Measurements from ENCODE around the gene HOXA10.

The HOXA10 gene

GRCh38 chr7:27164367-27165088 lies 9.6 kb downstream of the HOXA10 start:
- Mint-ChIP-seq H3K4me3 (no peak overlapping the region), H3K9me3 (no peaks in the 10 kb centered on the region), H3K27ac (peak overlapping the region; percentile 67), H3K4me1 (ENCODE audit: low read depth) (peaks cover 3% of the 10 kb centered on the region), H3K27me3 (ENCODE audit: low read depth) (peaks cover 84% of the 10 kb centered on the region), H3K36me3 (ENCODE audit: low read depth) (peaks cover 2% of the 10 kb centered on the region)
- no peak for DNase-seq (ENCODE audit: low spot score)

- H3K36me3 Mint-ChIP-seq (ENCODE audit: low read depth) = peaks cover 2% of the 10 kb centered on the region
- DNase-seq (ENCODE audit: low spot score) = no peak
- no peak overlapping the region for H3K4me3 Mint-ChIP-seq
- H3K9me3 Mint-ChIP-seq = no peaks in the 10 kb centered on the region
- H3K4me1 Mint-ChIP-seq (ENCODE audit: low read depth) = peaks cover 3% of the 10 kb centered on the region
- H3K27me3 Mint-ChIP-seq (ENCODE audit: low read depth) = peaks cover 85% of the 10 kb centered on the region
- H3K27ac Mint-ChIP-seq = no peak overlapping the region
Observed at GRCh38 chr7:27164045-27164366, 10.1 kb downstream of the HOXA10 start.

DNA sequence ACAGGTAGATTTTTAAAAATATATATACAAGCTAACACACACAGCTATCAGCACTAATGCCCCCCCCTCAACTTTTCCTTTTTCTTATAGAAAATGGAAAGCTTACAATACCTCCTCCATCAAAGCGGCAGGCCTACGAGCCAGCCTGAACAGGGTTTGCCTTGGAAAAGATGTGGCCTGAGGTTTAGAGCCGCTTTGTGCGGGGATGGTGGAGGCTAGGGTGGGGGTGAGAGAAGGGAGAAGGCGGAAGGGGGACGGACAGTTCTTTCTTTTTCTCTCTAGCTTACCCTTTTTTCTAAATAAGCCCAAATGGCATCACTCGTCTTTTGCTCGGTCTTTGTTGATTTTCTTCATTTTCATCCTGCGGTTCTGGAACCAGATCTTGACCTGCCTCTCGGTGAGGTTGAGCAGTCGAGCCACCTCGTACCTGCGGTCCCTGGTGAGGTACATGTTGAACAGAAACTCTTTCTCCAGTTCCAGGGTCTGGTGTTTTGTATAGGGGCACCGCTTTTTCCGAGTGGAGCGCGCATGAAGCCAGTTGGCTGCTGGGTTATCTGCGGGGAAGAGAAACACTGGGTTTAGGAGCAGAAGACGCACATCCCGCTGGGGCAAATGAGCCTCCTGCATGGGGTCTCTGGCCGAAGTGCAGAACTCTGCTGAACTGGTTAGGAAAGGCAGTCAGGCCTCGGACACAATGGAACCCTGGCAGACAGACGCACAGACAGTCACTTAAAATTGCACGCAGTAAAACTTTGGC lies 10.7 kb downstream of the HOXA10 start:
- DNase-seq (ENCODE audit: low spot score) = no peak
- peaks cover under 1% of the 10 kb centered on the region for H3K4me1 Mint-ChIP-seq (ENCODE audit: low read depth)
- no peaks in the 10 kb centered on the region for H3K9me3 Mint-ChIP-seq
- H3K4me3 Mint-ChIP-seq = no peak overlapping the region
- peaks cover 85% of the 10 kb centered on the region for H3K27me3 Mint-ChIP-seq (ENCODE audit: low read depth)
- no peaks in the 10 kb centered on the region for H3K36me3 Mint-ChIP-seq (ENCODE audit: low read depth)
- no peak overlapping the region for H3K27ac Mint-ChIP-seq

GRCh38 chr7:27162561-27163287 lies 11.4 kb downstream of the HOXA10 start:
- Mint-ChIP-seq H3K4me1 (ENCODE audit: low read depth) (peaks cover 3% of the 10 kb centered on the region), H3K36me3 (ENCODE audit: low read depth) (no peaks in the 10 kb centered on the region), H3K4me3 (no peak overlapping the region), H3K27me3 (ENCODE audit: low read depth) (peaks cover 85% of the 10 kb centered on the region), H3K9me3 (no peaks in the 10 kb centered on the region), H3K27ac (no peak overlapping the region)
- DNase-seq (ENCODE audit: low spot score) = no peak

DNA sequence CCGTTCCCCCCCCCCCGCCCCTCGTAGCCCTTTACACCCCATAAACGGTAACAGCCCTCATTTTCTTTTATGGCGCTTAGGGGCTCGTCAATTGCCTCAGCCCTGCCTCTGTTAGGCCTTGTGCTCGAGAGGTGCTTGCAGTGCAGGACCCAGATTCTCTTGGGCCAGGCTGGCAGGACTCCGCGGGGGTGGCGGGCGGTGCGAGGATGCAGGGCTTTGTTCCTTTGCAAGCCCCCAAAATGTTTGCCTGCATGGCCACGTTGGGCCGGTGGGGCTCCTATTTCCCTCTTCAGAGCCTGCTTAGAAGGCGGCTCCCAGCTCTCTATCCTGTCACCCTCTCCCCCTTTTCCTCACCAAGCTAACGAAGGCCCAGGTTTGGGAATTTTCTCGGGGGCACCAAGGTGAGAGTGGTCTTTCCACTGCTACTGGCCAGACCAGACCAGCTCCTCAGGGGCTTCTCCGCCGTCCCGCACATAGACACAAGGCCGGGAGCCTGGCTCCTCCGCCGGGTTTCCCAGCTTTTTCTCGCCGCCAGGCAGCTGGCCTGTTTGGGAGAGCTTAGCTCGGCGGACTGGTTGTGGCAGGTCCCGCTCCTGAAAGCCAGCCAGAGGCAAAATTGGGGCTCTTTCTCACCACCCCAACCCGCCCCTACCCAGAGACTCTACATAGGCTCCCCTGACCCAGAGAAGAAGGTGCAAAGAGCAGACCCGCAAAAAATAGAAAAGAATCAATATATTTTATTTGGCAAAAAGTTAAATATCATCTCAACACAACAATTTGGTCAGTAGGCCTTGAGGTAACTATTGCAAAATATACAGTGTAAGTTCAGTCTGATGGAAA lies 12.2 kb downstream of the HOXA10 start:
- H3K36me3 Mint-ChIP-seq (ENCODE audit: low read depth) = no peaks in the 10 kb centered on the region
- no peak overlapping the region for H3K27ac Mint-ChIP-seq
- no peak overlapping the region for H3K4me3 Mint-ChIP-seq
- peaks cover 85% of the 10 kb centered on the region for H3K27me3 Mint-ChIP-seq (ENCODE audit: low read depth)
- H3K9me3 Mint-ChIP-seq = no peaks in the 10 kb centered on the region
- DNase-seq (ENCODE audit: low spot score) = no peak
- peaks cover 4% of the 10 kb centered on the region for H3K4me1 Mint-ChIP-seq (ENCODE audit: low read depth)

GRCh38 chr7:27161214-27161720 lies 12.9 kb downstream of the HOXA10 start:
- no peaks in the 10 kb centered on the region for H3K36me3 Mint-ChIP-seq (ENCODE audit: low read depth)
- H3K4me1 Mint-ChIP-seq (ENCODE audit: low read depth) = peaks cover 4% of the 10 kb centered on the region
- DNase-seq (ENCODE audit: low spot score) = no peak
- H3K4me3 Mint-ChIP-seq = peak overlapping the region; percentile 73
- peaks cover 84% of the 10 kb centered on the region for H3K27me3 Mint-ChIP-seq (ENCODE audit: low read depth)
- H3K27ac Mint-ChIP-seq = no peak overlapping the region
- H3K9me3 Mint-ChIP-seq = no peaks in the 10 kb centered on the region

DNA sequence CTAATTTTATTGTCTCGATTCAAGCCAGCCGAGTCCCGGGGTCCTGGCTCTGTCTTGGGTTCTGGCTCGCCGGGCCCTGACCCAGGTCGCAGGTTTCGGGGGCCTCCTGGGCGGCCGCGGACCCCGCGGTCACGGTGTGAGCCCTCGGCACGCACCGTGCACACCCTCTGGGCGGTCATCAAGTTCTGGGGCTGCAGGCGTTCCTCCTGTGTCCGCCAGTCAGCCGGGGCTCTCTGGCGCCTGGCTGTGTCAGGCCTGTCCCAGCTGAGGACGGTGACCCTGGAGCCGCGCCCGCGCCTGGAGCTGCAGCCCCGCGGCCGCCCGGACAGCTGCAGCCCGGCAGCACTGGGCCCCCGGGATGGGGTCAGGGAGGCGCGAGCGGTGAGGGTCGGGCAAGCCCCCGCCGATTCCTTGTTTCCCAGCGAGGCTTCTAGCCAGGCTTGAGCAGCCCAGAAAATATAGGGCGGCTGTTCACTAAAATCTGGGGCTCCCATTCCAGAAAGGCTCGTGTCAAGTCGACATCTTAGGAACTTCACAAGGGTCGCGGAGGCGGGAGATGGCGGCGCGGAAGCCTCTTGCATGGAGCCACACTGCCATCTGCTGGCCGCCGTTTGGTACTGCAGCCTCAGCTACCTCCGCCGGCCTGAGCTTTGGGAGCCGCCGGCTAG lies 13.4 kb downstream of the HOXA10 start:
- no peak overlapping the region for H3K27ac Mint-ChIP-seq
- peaks cover 4% of the 10 kb centered on the region for H3K4me1 Mint-ChIP-seq (ENCODE audit: low read depth)
- peak overlapping the region; percentile 73 for H3K4me3 Mint-ChIP-seq
- no peaks in the 10 kb centered on the region for H3K36me3 Mint-ChIP-seq (ENCODE audit: low read depth)
- DNase-seq (ENCODE audit: low spot score) = peak; percentile 66
- H3K27me3 Mint-ChIP-seq (ENCODE audit: low read depth) = peaks cover 83% of the 10 kb centered on the region
- no peaks in the 10 kb centered on the region for H3K9me3 Mint-ChIP-seq

DNA sequence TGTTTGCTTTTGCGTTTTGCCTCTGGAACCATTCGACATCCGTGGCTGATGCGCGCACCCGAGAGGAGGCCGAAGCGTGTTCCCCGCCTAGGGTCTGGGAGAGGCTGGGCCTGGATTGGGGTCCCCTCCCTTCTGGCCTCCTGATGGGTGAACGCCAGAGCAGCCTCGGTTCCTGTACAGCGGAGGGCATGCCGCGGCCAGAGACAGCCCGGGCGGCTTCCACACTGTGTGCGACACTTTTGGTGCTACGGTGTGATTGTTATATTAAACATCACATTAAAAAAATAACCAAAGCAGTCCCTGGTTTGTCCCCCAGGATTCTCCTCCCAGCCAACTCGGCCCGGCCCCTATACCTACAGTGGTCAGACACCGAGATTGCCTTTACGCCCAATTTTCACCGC lies 14.0 kb downstream of the HOXA10 start:
- DNase-seq (ENCODE audit: low spot score) = no peak
- Mint-ChIP-seq H3K4me3 (peak overlapping the region; percentile 51), H3K27me3 (ENCODE audit: low read depth) (peaks cover 84% of the 10 kb centered on the region), H3K4me1 (ENCODE audit: low read depth) (peaks cover 7% of the 10 kb centered on the region), H3K27ac (no peak overlapping the region), H3K9me3 (no peaks in the 10 kb centered on the region), H3K36me3 (ENCODE audit: low read depth) (no peaks in the 10 kb centered on the region)

- Mint-ChIP-seq H3K27ac (no peak overlapping the region), H3K9me3 (no peaks in the 10 kb centered on the region), H3K36me3 (ENCODE audit: low read depth) (no peaks in the 10 kb centered on the region), H3K4me1 (ENCODE audit: low read depth) (peaks cover 12% of the 10 kb centered on the region), H3K27me3 (ENCODE audit: low read depth) (peaks cover 86% of the 10 kb centered on the region), H3K4me3 (peak overlapping the region; percentile 21)
- DNase-seq (ENCODE audit: low spot score) = no peak
Observed at GRCh38 chr7:27159266-27160144, 14.6 kb downstream of the HOXA10 start.

DNA sequence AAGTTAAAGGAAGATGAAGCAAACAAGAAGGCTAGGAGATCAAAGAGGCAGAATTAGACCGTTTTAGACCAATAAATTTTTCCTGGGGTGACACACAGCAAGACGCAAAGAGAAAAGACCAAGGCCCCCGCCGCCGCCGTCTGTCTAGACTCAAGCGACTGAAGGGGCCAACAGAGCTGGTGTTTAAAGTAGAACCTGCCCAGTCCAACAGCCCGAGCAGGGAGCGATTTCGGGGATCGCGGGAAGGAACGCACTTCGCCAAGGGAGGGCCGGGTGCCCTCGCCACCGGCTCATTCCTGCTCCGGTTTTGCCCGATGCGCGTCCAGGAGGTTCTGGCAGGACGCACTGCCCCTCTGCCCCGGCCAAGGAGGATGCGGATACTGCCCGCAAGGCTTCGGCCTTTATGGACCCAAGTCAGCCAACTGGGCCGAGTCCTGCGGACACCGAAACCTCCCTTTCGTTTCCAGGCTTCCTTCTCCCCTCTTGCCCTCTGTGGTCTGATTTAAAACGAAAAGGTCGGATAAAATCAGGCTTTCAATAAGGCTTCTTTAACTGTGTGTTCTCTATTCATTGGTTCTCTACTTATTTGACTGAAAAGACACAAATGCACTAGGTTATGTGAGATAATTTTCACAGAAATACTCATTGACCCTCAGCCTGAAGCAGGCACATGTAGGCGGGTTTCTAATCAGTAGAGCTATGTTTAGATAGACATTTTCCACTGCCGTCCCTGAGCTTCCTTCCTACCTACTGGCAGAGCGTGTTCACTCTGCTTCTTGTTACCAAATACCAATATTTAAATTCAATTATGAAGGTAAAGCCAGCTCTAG lies 15.5 kb downstream of the HOXA10 start:
- Mint-ChIP-seq H3K4me3 (peak overlapping the region; percentile 22), H3K27ac (peak overlapping the region; percentile 76), H3K36me3 (ENCODE audit: low read depth) (no peaks in the 10 kb centered on the region), H3K4me1 (ENCODE audit: low read depth) (peaks cover 13% of the 10 kb centered on the region), H3K27me3 (ENCODE audit: low read depth) (peaks cover 86% of the 10 kb centered on the region), H3K9me3 (no peaks in the 10 kb centered on the region)
- no peak for DNase-seq (ENCODE audit: low spot score)

DNA sequence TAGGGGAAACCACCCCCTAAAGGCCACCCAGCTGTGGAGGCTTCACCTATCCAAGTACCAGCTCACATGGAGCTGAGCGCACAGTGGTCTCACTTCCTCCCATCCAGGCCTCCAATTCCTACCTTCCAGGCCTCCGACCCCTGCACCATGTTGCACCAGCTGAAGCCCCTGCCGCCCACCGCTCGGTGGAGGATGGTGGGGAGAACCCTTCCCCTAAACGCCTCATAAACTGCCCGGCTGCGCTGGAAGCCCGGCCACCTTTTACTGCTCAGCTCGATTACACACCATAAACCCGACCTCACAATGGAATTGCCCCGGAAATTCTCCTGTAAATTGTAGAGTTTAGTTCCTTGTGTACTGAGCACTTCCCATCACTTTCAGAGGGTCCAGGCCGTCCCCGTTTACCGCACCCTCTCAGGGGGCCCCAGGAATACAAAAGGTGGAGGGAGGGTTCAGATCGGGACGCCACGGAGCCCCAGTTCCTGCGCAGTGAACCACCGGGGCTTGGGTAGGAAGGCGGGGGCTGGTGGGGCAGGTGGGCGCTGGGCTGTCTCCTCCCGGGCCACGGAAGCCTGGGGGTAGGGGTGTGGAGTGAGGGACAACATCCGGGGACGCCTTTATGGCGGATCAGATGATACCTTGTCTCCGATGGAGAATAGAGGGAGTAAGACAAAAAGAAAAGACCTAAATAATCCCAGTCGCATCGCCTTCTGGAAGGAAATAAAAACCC lies 16.3 kb downstream of the HOXA10 start:
- Mint-ChIP-seq H3K27me3 (ENCODE audit: low read depth) (peaks cover 85% of the 10 kb centered on the region), H3K27ac (peak overlapping the region; percentile 76), H3K9me3 (no peaks in the 10 kb centered on the region), H3K4me1 (ENCODE audit: low read depth) (peaks cover 13% of the 10 kb centered on the region), H3K36me3 (ENCODE audit: low read depth) (no peaks in the 10 kb centered on the region), H3K4me3 (peak overlapping the region; percentile 22)
- no peak for DNase-seq (ENCODE audit: low spot score)

Measured in T-helper 2 cell treated with Interferon-gamma antibody and Interleukin-4, amounts not matched to agents 5 μg/mL and 100 μg/mL, for 36 hours (primary cell).